Prostate gland (tissue), 2 donors: ENCODE measurements around the gene RPS27L. TPM values are rescaled to one million over a fixed set of nuclear protein-coding genes. Genes with fewer than 3 reads are reported as not detected.

ENCODE experiments used
- DNase-seq: peaks from one replicate; pipeline ENCODE4 v3.0.0-alpha.2; 2019; ENCODE audit warnings: low spot score
- H3K27ac ChIP-seq, 2 donors: fragments of 200-600 bp; sonication (generic); 2 replicates each; pipeline ENCODE4 v1.5.1; 2017 to 2019
- H3K27me3 ChIP-seq: fragments of 200-600 bp; sonication (generic); replicated peaks from 2 replicates; pipeline ENCODE4 v1.5.1; 2019; ENCODE audit not compliant: insufficient read depth
- H3K36me3 ChIP-seq, 2 donors: fragments of 200-600 bp; sonication (generic); 1 replicate in 1 of 2; 2 replicates in 1 of 2; pipeline versions ENCODE4 v1.5.1 to v1.8.1; 2017 to 2019
- H3K4me1 ChIP-seq: fragments of 200-600 bp; sonication (generic); replicated peaks from 2 replicates; pipeline ENCODE4 v1.5.1; 2019
- H3K4me3 ChIP-seq, 2 donors: fragments of 200-600 bp; sonication (generic); 2 replicates each; pipeline ENCODE4 v1.5.1; 2017 to 2019
- H3K9me3 ChIP-seq: fragments of 200-600 bp; sonication (generic); 2 replicates; pipeline ENCODE4 v1.5.1; 2017
- CTCF ChIP-seq, 4 experiments: fragments of 200-600 bp in 2 of 4; fragments of 450-650 bp in 2 of 4; sonication (generic) in 2 of 4; IDR thresholded peaks; 1 replicate in 3 of 4; 2 replicates in 1 of 4; pipeline ENCODE4 v1.5.1; 2016 to 2019; ENCODE audit warnings: antibody characterized with exemption in 4 of 4, mild to moderate bottlenecking in 2 of 4, moderate library complexity in 2 of 4
- POLR2A ChIP-seq: fragments of 450-650 bp; IDR thresholded peaks from one replicate; pipeline ENCODE4 v1.6.1; 2016; ENCODE audit warnings: antibody characterized with exemption, mild to moderate bottlenecking
- POLR2AphosphoS5 ChIP-seq: sonication (generic); formaldehyde crosslinking; IDR thresholded peaks from one replicate; pipeline ENCODE4 v1.6.1; 2017; ENCODE audit warnings: antibody characterized with exemption
- WGBS: methylation state at CpG from one replicate; pipeline ENCODE4 v1.1.5; 2018; 5-methylcytosine and 5-hydroxymethylcytosine counted together
- intact Hi-C: fragments of 100-400 bp; cut with DNase I; formaldehyde crosslinking; loops from one replicate; pipeline ENCODE4 v1.14.2; 2022
- total RNA-seq, 2 donors: library from RNA; depleted of rRNA; stranded (reverse); fragments of >200 nt; gene quantifications; one replicate each; pipeline ENCODE4 v1.1.0, GENCODE V29; 2016

Gene RPS27L
- total RNA-seq, 2 donors from 2014 or later, result 49.2 to 102 TPM

GRCh38 chr15:63186065-63186464 is 28.8 kb upstream of the RPS27L start:
- no peaks in the 10 kb centered on the region for H3K27me3 ChIP-seq
- DNase-seq, result no peak
- TF ChIP-seq CTCF (IDR thresholded peaks at IDR 0.05), result no peak
- no peak overlapping the region for H3K27ac ChIP-seq
- no peaks in the 10 kb centered on the region for H3K36me3 ChIP-seq
- 34% methylated on average over 2 of the region's 2 CpGs for WGBS
- H3K4me3 ChIP-seq, result no peak overlapping the region
- intact Hi-C loops, result no loop called here
- H3K4me1 ChIP-seq, result no peaks in the 10 kb centered on the region
- no peaks in the 10 kb centered on the region for H3K9me3 ChIP-seq

- no peaks in the 10 kb centered on the region for H3K36me3 ChIP-seq
- intact Hi-C loops, result no loop called here
- DNase-seq, result no peak
- H3K4me3 ChIP-seq, result no peak overlapping the region
- H3K9me3 ChIP-seq, result no peaks in the 10 kb centered on the region
- TF ChIP-seq CTCF (IDR thresholded peaks at IDR 0.05) (no peak), POLR2AphosphoS5 (no peak), POLR2A (no peak)
- WGBS, result 31% methylated on average over 2 of the region's 2 CpGs
- no peaks in the 10 kb centered on the region for H3K27me3 ChIP-seq
- H3K4me1 ChIP-seq, result no peaks in the 10 kb centered on the region
- H3K27ac ChIP-seq, result no peak overlapping the region
Observed at GRCh38 chr15:63185206-63185605, 27.9 kb upstream of the RPS27L start.

- Histone ChIP-seq H3K36me3 (no peaks in the 10 kb centered on the region), H3K4me3 (no peak overlapping the region), H3K9me3 (no peaks in the 10 kb centered on the region), H3K27me3 (no peaks in the 10 kb centered on the region), H3K27ac (no peak overlapping the region), H3K4me1 (no peaks in the 10 kb centered on the region)
- no peak for TF ChIP-seq POLR2A
- TF ChIP-seq CTCF (IDR thresholded peaks at IDR 0.05), result no peak
- no peak for TF ChIP-seq POLR2AphosphoS5
- DNase-seq, result no peak
- 81% methylated on average over 2 of the region's 2 CpGs for WGBS
- intact Hi-C loops, result no loop called here
Observed at GRCh38 chr15:63181648-63182047, 24.4 kb upstream of the RPS27L start.

GRCh38 chr15:63180746-63181145 is 23.5 kb upstream of the RPS27L start:
- no peaks in the 10 kb centered on the region for H3K4me1 ChIP-seq
- intact Hi-C loops, result no loop called here
- 85% methylated on average over 2 of the region's 2 CpGs for WGBS

GRCh38 chr15:63178034-63178433 is 20.8 kb upstream of the RPS27L start:
- H3K27me3 ChIP-seq, result no peaks in the 10 kb centered on the region
- H3K4me3 ChIP-seq, result no peak overlapping the region
- DNase-seq, result no peak
- H3K9me3 ChIP-seq, result no peaks in the 10 kb centered on the region
- no peak overlapping the region for H3K27ac ChIP-seq
- 36% methylated on average over 5 of the region's 5 CpGs for WGBS
- intact Hi-C loops, result no loop called here
- no peaks in the 10 kb centered on the region for H3K36me3 ChIP-seq
- no peaks in the 10 kb centered on the region for H3K4me1 ChIP-seq
- no peak for TF ChIP-seq POLR2AphosphoS5
- no peak for TF ChIP-seq CTCF (IDR thresholded peaks at IDR 0.05)
- TF ChIP-seq POLR2A, result no peak

More at GRCh38 chr15:63180746-63181145, 23.5 kb upstream of the RPS27L start:
- Histone ChIP-seq H3K4me3 (no peak overlapping the region), H3K27ac (no peak overlapping the region), H3K9me3 (no peaks in the 10 kb centered on the region), H3K36me3 (no peaks in the 10 kb centered on the region), H3K27me3 (no peaks in the 10 kb centered on the region)
- DNase-seq, result no peak
- TF ChIP-seq POLR2AphosphoS5, result no peak
- no peak for TF ChIP-seq CTCF (IDR thresholded peaks at IDR 0.05)
- no peak for TF ChIP-seq POLR2A
